Calu3 (cell line): Measurements from ENCODE around the gene PKP1. TPM values are rescaled to one million over a fixed set of nuclear protein-coding genes. Genes with fewer than 3 reads are reported as not detected.

ENCODE experiments used
- BruUV-seq: library from RNA; stranded (reverse); fragments of 400-500 nt; replicated peaks from 2 replicates; lab custom pipeline; 2021; lab: Mats Ljungman, UMichigan
- CTCF ChIA-PET: fragments of 300-600 bp; sonication (Branson Sonifier 250); formaldehyde crosslinking; loops from one replicate; lab custom pipeline; 2022; ENCODE audit warnings: antibody characterized with exemption; lab: Charles Lee
- DNase-seq: peaks from one replicate; pipeline ENCODE4 v3.0.0; 2022
- H3K27ac Mint-ChIP-seq: one replicate; pipeline ENCODE4 v1.8.0; 2022; ENCODE audit warnings: mixed read lengths; ENCODE audit not compliant: unreplicated experiment
- H3K27me3 Mint-ChIP-seq: one replicate; pipeline ENCODE4 v1.8.0; 2022; ENCODE audit warnings: mixed read lengths; ENCODE audit not compliant: unreplicated experiment
- H3K36me3 Mint-ChIP-seq: one replicate; pipeline ENCODE4 v1.8.0; 2022; ENCODE audit warnings: mild to moderate bottlenecking, moderate library complexity, mixed read lengths; ENCODE audit not compliant: insufficient read depth, unreplicated experiment
- H3K4me1 Mint-ChIP-seq: one replicate; pipeline ENCODE4 v1.8.0; 2022; ENCODE audit warnings: mild to moderate bottlenecking, low read depth, mixed read lengths; ENCODE audit not compliant: unreplicated experiment
- H3K4me3 Mint-ChIP-seq: one replicate; pipeline ENCODE4 v1.8.0; 2022; ENCODE audit warnings: mild to moderate bottlenecking, low read depth, moderate library complexity, mixed read lengths; ENCODE audit not compliant: unreplicated experiment
- H3K9me3 Mint-ChIP-seq: one replicate; pipeline ENCODE4 v1.8.0; 2022; ENCODE audit warnings: low read depth, mixed read lengths; ENCODE audit not compliant: unreplicated experiment
- CTCF ChIP-seq: fragments of 200-600 bp; IDR thresholded peaks from one replicate; pipeline ENCODE4 v1.8.0; 2022; ENCODE audit warnings: antibody characterized with exemption; ENCODE audit not compliant: unreplicated experiment
- intact Hi-C: fragments of 100-400 bp; cut with micrococcal nuclease; formaldehyde crosslinking; loops from one replicate; pipeline ENCODE4 v1.10.0; 2022; ENCODE audit not compliant: unreplicated experiment
- total RNA-seq: library from RNA; stranded (reverse); gene quantifications from 2 replicates; pipeline ENCODE4 v1.2.3, GENCODE V29; 2022

Gene PKP1
- total RNA-seq, 1 experiment from 2014 or later: 0.09 TPM

GRCh38 chr1:201326710-201327109 is 43.4 kb downstream of the PKP1 start:
- DNase-seq: no peak
- Mint-ChIP-seq H3K4me3 (no peak overlapping the region), H3K4me1 (no peaks in the 10 kb centered on the region), H3K9me3 (no peaks in the 10 kb centered on the region), H3K27ac (no peak overlapping the region), H3K36me3 (no peaks in the 10 kb centered on the region), H3K27me3 (peaks cover 82% of the 10 kb centered on the region)
- TF ChIP-seq CTCF: no peak
- intact Hi-C loops: no loop called here
- BruUV-seq: no TSS peak
- CTCF ChIA-PET: interaction anchor here (1.5 kb wide), 1 partner anchor 27 kb away, joined by 3 read pairs; no protein-coding TSS in a partner anchor

GRCh38 chr1:201327687-201328240 is 44.5 kb downstream of the PKP1 start:
- Mint-ChIP-seq H3K9me3 (no peaks in the 10 kb centered on the region), H3K4me3 (no peak overlapping the region), H3K36me3 (no peaks in the 10 kb centered on the region), H3K27ac (no peak overlapping the region), H3K4me1 (no peaks in the 10 kb centered on the region), H3K27me3 (peaks cover 86% of the 10 kb centered on the region)
- no TSS peak for BruUV-seq
- no peak for TF ChIP-seq CTCF
- CTCF ChIA-PET: no interaction called here
- no peak for DNase-seq
- intact Hi-C loops: no loop called here

- TF ChIP-seq CTCF: no peak
- Mint-ChIP-seq H3K9me3 (no peaks in the 10 kb centered on the region), H3K36me3 (no peaks in the 10 kb centered on the region), H3K27me3 (peaks cover 78% of the 10 kb centered on the region), H3K4me1 (no peaks in the 10 kb centered on the region), H3K4me3 (no peak overlapping the region), H3K27ac (no peak overlapping the region)
- intact Hi-C loops: no loop called here
- BruUV-seq: no TSS peak
- CTCF ChIA-PET: no interaction called here
- DNase-seq: no peak
Measured at GRCh38 chr1:201328576-201328975, 45.3 kb downstream of the PKP1 start.

- Mint-ChIP-seq H3K4me1 (no peaks in the 10 kb centered on the region), H3K36me3 (no peaks in the 10 kb centered on the region), H3K4me3 (no peak overlapping the region), H3K27ac (no peak overlapping the region), H3K27me3 (peaks cover 71% of the 10 kb centered on the region), H3K9me3 (no peaks in the 10 kb centered on the region)
- TF ChIP-seq CTCF: no peak
- no peak for DNase-seq
- CTCF ChIA-PET: no interaction called here
- intact Hi-C loops: no loop called here
- no TSS peak for BruUV-seq
Measured at GRCh38 chr1:201329286-201329685, 46.0 kb downstream of the PKP1 start.
